ENCODE results near the gene GFPT1. TPM values are rescaled to one million over a fixed set of nuclear protein-coding genes. Genes with fewer than 3 reads are reported as not detected.

GFPT1 gene
- total RNA-seq, 1 donor from 2014 or later: 46.2 TPM

GRCh38 chr2:69389271-69389670 lies 2.2 kb upstream of the GFPT1 start:
- no peak for DNase-seq
- no peaks in the 10 kb centered on the region for H3K9me3 ChIP-seq (replicated peaks)
- no peak overlapping the region for H3K4me3 ChIP-seq
- H3K4me1 ChIP-seq: peaks cover 36% of the 10 kb centered on the region
- H3K27me3 ChIP-seq (ENCODE audit: low read depth): no peaks in the 10 kb centered on the region
- H3K27ac ChIP-seq (replicated peaks): no peak overlapping the region
- intact Hi-C loops (cut with micrococcal nuclease): no loop called here
- TF ChIP-seq CTCF (IDR thresholded peaks at IDR 0.05; ENCODE audit: borderline replicate concordance): no peak
- H3K36me3 ChIP-seq: peaks cover 5% of the 10 kb centered on the region

- no peaks in the 10 kb centered on the region for H3K9me3 ChIP-seq (replicated peaks)
- intact Hi-C loops (cut with micrococcal nuclease): no loop called here
- no peak for DNase-seq
- peak overlapping the region; percentile 84 for H3K27ac ChIP-seq (replicated peaks)
- peak overlapping the region; percentile 92 for H3K4me3 ChIP-seq
- no peaks in the 10 kb centered on the region for H3K27me3 ChIP-seq (ENCODE audit: low read depth)
- H3K4me1 ChIP-seq: peaks cover 39% of the 10 kb centered on the region
- H3K36me3 ChIP-seq: no peaks in the 10 kb centered on the region
- no peak for TF ChIP-seq CTCF (IDR thresholded peaks at IDR 0.05; ENCODE audit: borderline replicate concordance)
Measured at GRCh38 chr2:69387770-69388481, 899 bp upstream of the GFPT1 start.

GRCh38 chr2:69386360-69386759 lies 667 bp downstream of the GFPT1 start:
- H3K27me3 ChIP-seq (ENCODE audit: low read depth): no peaks in the 10 kb centered on the region
- no peak for TF ChIP-seq CTCF (IDR thresholded peaks at IDR 0.05; ENCODE audit: borderline replicate concordance)
- H3K36me3 ChIP-seq: no peaks in the 10 kb centered on the region
- H3K4me3 ChIP-seq: peak overlapping the region; percentile 92
- H3K9me3 ChIP-seq (replicated peaks): no peaks in the 10 kb centered on the region
- peaks cover 51% of the 10 kb centered on the region for H3K4me1 ChIP-seq
- H3K27ac ChIP-seq (replicated peaks): peak overlapping the region; percentile 84
- DNase-seq: no peak
- intact Hi-C loops (cut with micrococcal nuclease): no loop called here

- H3K27ac ChIP-seq (replicated peaks): peak overlapping the region; percentile 84
- peaks cover 49% of the 10 kb centered on the region for H3K4me1 ChIP-seq
- no peaks in the 10 kb centered on the region for H3K9me3 ChIP-seq (replicated peaks)
- TF ChIP-seq CTCF (IDR thresholded peaks at IDR 0.05; ENCODE audit: borderline replicate concordance): no peak
- intact Hi-C loops (cut with micrococcal nuclease): no loop called here
- DNase-seq: no peak
- no peaks in the 10 kb centered on the region for H3K36me3 ChIP-seq
- no peaks in the 10 kb centered on the region for H3K27me3 ChIP-seq (ENCODE audit: low read depth)
- peak overlapping the region; percentile 92 for H3K4me3 ChIP-seq
Measured at GRCh38 chr2:69385443-69386151, 1.4 kb downstream of the GFPT1 start.

DNA sequence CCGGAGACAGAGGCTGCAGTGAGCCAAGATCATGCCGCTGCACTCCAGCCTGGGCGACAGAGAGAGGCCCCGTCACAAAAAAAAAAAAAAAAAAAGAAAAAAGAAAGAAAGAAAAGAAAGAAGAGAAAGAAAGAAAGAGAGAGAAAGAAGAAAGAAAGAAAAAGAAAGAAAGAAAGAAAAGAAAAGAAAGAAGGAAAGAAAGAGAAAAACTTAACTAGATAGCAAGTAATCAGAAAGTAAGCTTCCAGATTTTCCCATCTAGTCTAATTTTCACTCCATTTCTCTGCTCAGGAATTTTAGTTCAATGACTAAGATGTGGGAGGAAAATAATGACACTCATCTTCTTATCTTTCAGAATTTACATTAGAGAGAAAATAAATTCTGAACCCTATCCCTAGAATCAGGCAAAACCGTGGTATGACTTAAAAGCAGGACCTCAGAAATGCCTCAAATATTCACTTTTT lies 2.4 kb downstream of the GFPT1 start:
- H3K27me3 ChIP-seq (ENCODE audit: low read depth): no peaks in the 10 kb centered on the region
- no peak for DNase-seq
- H3K9me3 ChIP-seq (replicated peaks): no peaks in the 10 kb centered on the region
- peaks cover 49% of the 10 kb centered on the region for H3K4me1 ChIP-seq
- no peak overlapping the region for H3K27ac ChIP-seq (replicated peaks)
- H3K36me3 ChIP-seq: no peaks in the 10 kb centered on the region
- intact Hi-C loops (cut with micrococcal nuclease): no loop called here
- TF ChIP-seq CTCF (IDR thresholded peaks at IDR 0.05; ENCODE audit: borderline replicate concordance): no peak
- H3K4me3 ChIP-seq: no peak overlapping the region
